GM19455 (cell line): ENCODE measurements around the gene TEX22.

Experiments used
- ATAC-seq: cut with Tn5 transposase; IDR thresholded peaks from one replicate; pipeline ENCODE4 v1.9.1; 2021; ENCODE audit not compliant: unreplicated experiment

Gene TEX22

GRCh38 chr14:105366386-105367074 is 31.8 kb upstream of the TEX22 start:
- no peak for ATAC-seq

GRCh38 chr14:105367116-105368031 is 31.0 kb upstream of the TEX22 start:
- no peak for ATAC-seq

- ATAC-seq, result no peak
Measured at GRCh38 chr14:105368032-105368417, 30.3 kb upstream of the TEX22 start.

- ATAC-seq, result no peak
Measured at GRCh38 chr14:105368426-105368825, 29.9 kb upstream of the TEX22 start.

GRCh38 chr14:105368910-105369652 is 29.3 kb upstream of the TEX22 start:
- ATAC-seq, result no peak

GRCh38 chr14:105369653-105370040 is 28.7 kb upstream of the TEX22 start:
- no peak for ATAC-seq

GRCh38 chr14:105374389-105374788 is 23.9 kb upstream of the TEX22 start:
- no peak for ATAC-seq

GRCh38 chr14:105375635-105376057 is 22.7 kb upstream of the TEX22 start:
- ATAC-seq, result no peak

GRCh38 chr14:105376521-105377440 is 21.6 kb upstream of the TEX22 start:
- no peak for ATAC-seq

GRCh38 chr14:105377555-105378182 is 20.7 kb upstream of the TEX22 start:
- ATAC-seq, result no peak

GRCh38 chr14:105378199-105378598 is 20.1 kb upstream of the TEX22 start:
- ATAC-seq, result no peak

GRCh38 chr14:105378873-105379685 is 19.3 kb upstream of the TEX22 start:
- no peak for ATAC-seq

- ATAC-seq, result no peak
Measured at GRCh38 chr14:105379946-105380345, 18.4 kb upstream of the TEX22 start.

- ATAC-seq, result no peak
Measured at GRCh38 chr14:105380756-105381155, 17.6 kb upstream of the TEX22 start.

- no peak for ATAC-seq
Measured at GRCh38 chr14:105381446-105382342, 16.6 kb upstream of the TEX22 start.

GRCh38 chr14:105382343-105383082 is 15.8 kb upstream of the TEX22 start:
- ATAC-seq, result no peak

- no peak for ATAC-seq
Measured at GRCh38 chr14:105383083-105383730, 15.1 kb upstream of the TEX22 start.
